HEK293 (cell line): Measurements from ENCODE around the gene GRM4.

ENCODE experiments used
- CTCF ChIA-PET: fragments of 350-600 bp; formaldehyde crosslinking; extraction: SDS; loops from one replicate; lab custom pipeline; 2021; ENCODE audit warnings: antibody characterized with exemption; lab: Yijun Ruan, JAX
- POLR2A ChIA-PET: fragments of 300-600 bp; formaldehyde crosslinking; extraction: SDS; loops from one replicate; lab custom pipeline; 2020; ENCODE audit warnings: antibody characterized with exemption, inconsistent platforms; lab: Yijun Ruan, JAX
- H3K27ac ChIP-seq: fragments of 200-500 bp; sonication (Bioruptor generic); 2 replicates; pipeline ENCODE4 v1.5.1; 2014; ENCODE audit warnings: low read depth, low read length, control low read depth, inconsistent platforms; ENCODE audit errors: extremely low read depth
- H3K36me3 ChIP-seq, 2 experiments: fragments of 200-500 bp in 1 of 2; sonication (Bioruptor generic) in 1 of 2; 1 replicate in 1 of 2; 2 replicates in 1 of 2; pipeline ENCODE4 v1.5.1; 2014 to 2017; ENCODE audit warnings: inconsistent platforms in 2 of 2, low read length in 2 of 2; ENCODE audit not compliant: control insufficient read depth in 2 of 2, insufficient read depth in 1 of 2
- H3K4me1 ChIP-seq: fragments of 200-500 bp; sonication (Bioruptor generic); 2 replicates; pipeline ENCODE4 v1.5.1; 2014; ENCODE audit warnings: mild to moderate bottlenecking, low read length, inconsistent platforms; ENCODE audit not compliant: control insufficient read depth, insufficient read depth
- H3K4me3 ChIP-seq: 2 replicates; pipeline ENCODE4 v1.5.1; 2011; ENCODE audit warnings: low read depth, mild to moderate bottlenecking, control low read depth, low read length, moderate library complexity
- H3K9me3 ChIP-seq: fragments of 200-500 bp; sonication (Bioruptor generic); 2 replicates; pipeline ENCODE4 v1.5.1; 2014; ENCODE audit warnings: low read depth, low read length, inconsistent platforms; ENCODE audit not compliant: control insufficient read depth, insufficient read depth
- HOXD13 ChIP-seq: sonication (generic); formaldehyde crosslinking; IDR thresholded peaks from 2 replicates; pipeline ENCODE4 v1.8.0; 2022; ENCODE audit warnings: missing genetic modification reagents, borderline replicate concordance
- KLF8 ChIP-seq: fragments of 450-650 bp; formaldehyde crosslinking; IDR thresholded peaks from 2 replicates; pipeline ENCODE4 v1.5.1; 2016; ENCODE audit warnings: missing biosample characterization, missing genetic modification characterization
- SCRT1 ChIP-seq: fragments of 450-650 bp; formaldehyde crosslinking; IDR thresholded peaks from 2 replicates; pipeline ENCODE4 v1.5.1; 2016; ENCODE audit warnings: missing biosample characterization, missing genetic modification characterization, borderline replicate concordance
- SP2 ChIP-seq: fragments of 450-650 bp; formaldehyde crosslinking; IDR thresholded peaks from 2 replicates; pipeline ENCODE4 v1.5.1; 2016; ENCODE audit warnings: missing biosample characterization, missing genetic modification characterization
- ZNF121 ChIP-seq: fragments of 450-650 bp; formaldehyde crosslinking; IDR thresholded peaks from 2 replicates; pipeline ENCODE4 v1.5.1; 2016; ENCODE audit warnings: missing biosample characterization, missing genetic modification characterization
- ZNF214 ChIP-seq: fragments of 450-650 bp; formaldehyde crosslinking; IDR thresholded peaks from 2 replicates; pipeline ENCODE4 v1.5.1; 2017; ENCODE audit warnings: missing biosample characterization, mild to moderate bottlenecking, missing genetic modification characterization, borderline replicate concordance
- ZNF341 ChIP-seq: fragments of 450-650 bp; formaldehyde crosslinking; IDR thresholded peaks from 2 replicates; pipeline ENCODE4; 2016; ENCODE audit warnings: low read depth, missing biosample characterization, missing genetic modification characterization
- ZNF350 ChIP-seq: fragments of 450-650 bp; formaldehyde crosslinking; IDR thresholded peaks from 2 replicates; pipeline ENCODE4 v1.5.0; 2017; ENCODE audit warnings: missing biosample characterization, mild to moderate bottlenecking, missing genetic modification characterization
- ZNF366 ChIP-seq: fragments of 450-650 bp; formaldehyde crosslinking; conservative IDR thresholded peaks from 2 replicates; pipeline ENCODE4 v1.5.1; 2016; ENCODE audit warnings: missing biosample characterization, missing genetic modification characterization
- ZNF37A ChIP-seq: fragments of 450-650 bp; IDR thresholded peaks from 2 replicates; pipeline ENCODE4 v1.5.1; 2018; ENCODE audit warnings: missing biosample characterization, missing genetic modification characterization
- ZNF404 ChIP-seq: fragments of 450-650 bp; formaldehyde crosslinking; IDR thresholded peaks from 2 replicates; pipeline ENCODE4 v1.5.1; 2017; ENCODE audit warnings: missing biosample characterization, missing genetic modification characterization
- ZNF621 ChIP-seq: fragments of 450-650 bp; formaldehyde crosslinking; IDR thresholded peaks from 2 replicates; pipeline ENCODE4 v1.5.1; 2017; ENCODE audit warnings: missing biosample characterization, missing genetic modification characterization
- ZNF660 ChIP-seq: fragments of 450-650 bp; IDR thresholded peaks from 2 replicates; pipeline ENCODE4 v1.5.1; 2018; ENCODE audit warnings: missing biosample characterization, mild to moderate bottlenecking, missing genetic modification characterization
- ZNF707 ChIP-seq: fragments of 450-650 bp; formaldehyde crosslinking; IDR thresholded peaks from 2 replicates; pipeline ENCODE4 v1.5.1; 2016; ENCODE audit warnings: missing biosample characterization, missing genetic modification characterization
- TF ChIP-seq, protein P1 (sequence below): fragments of 450-650 bp; formaldehyde crosslinking; IDR thresholded peaks from 2 replicates; pipeline ENCODE4 v1.5.1; 2016; ENCODE audit warnings: missing biosample characterization, missing genetic modification characterization, borderline replicate concordance
- TF ChIP-seq, protein P2 (sequence below): fragments of 450-650 bp; formaldehyde crosslinking; IDR thresholded peaks from 2 replicates; pipeline ENCODE4 v1.5.1; 2016; ENCODE audit warnings: missing biosample characterization, missing genetic modification characterization
- TF ChIP-seq, protein P3 (sequence below): sonication (generic); formaldehyde crosslinking; IDR thresholded peaks from 2 replicates; pipeline ENCODE4 v1.8.1; 2022; ENCODE audit warnings: mild to moderate bottlenecking, moderate library complexity, missing genetic modification reagents
- TF ChIP-seq, protein P4 (sequence below): fragments of 450-650 bp; formaldehyde crosslinking; IDR thresholded peaks from 2 replicates; pipeline ENCODE4 v1.5.1; 2016; ENCODE audit warnings: missing biosample characterization, missing genetic modification characterization
- TF ChIP-seq, protein P5 (sequence below): fragments of 450-650 bp; formaldehyde crosslinking; IDR thresholded peaks from 2 replicates; pipeline ENCODE4 v1.5.1; 2016; ENCODE audit warnings: missing biosample characterization, missing genetic modification characterization
- TF ChIP-seq, protein P6 (sequence below): fragments of 450-650 bp; formaldehyde crosslinking; IDR thresholded peaks from 2 replicates; pipeline ENCODE4 v1.5.1; 2016; ENCODE audit warnings: missing biosample characterization, missing genetic modification characterization, low read depth

The GRM4 gene

DNA sequence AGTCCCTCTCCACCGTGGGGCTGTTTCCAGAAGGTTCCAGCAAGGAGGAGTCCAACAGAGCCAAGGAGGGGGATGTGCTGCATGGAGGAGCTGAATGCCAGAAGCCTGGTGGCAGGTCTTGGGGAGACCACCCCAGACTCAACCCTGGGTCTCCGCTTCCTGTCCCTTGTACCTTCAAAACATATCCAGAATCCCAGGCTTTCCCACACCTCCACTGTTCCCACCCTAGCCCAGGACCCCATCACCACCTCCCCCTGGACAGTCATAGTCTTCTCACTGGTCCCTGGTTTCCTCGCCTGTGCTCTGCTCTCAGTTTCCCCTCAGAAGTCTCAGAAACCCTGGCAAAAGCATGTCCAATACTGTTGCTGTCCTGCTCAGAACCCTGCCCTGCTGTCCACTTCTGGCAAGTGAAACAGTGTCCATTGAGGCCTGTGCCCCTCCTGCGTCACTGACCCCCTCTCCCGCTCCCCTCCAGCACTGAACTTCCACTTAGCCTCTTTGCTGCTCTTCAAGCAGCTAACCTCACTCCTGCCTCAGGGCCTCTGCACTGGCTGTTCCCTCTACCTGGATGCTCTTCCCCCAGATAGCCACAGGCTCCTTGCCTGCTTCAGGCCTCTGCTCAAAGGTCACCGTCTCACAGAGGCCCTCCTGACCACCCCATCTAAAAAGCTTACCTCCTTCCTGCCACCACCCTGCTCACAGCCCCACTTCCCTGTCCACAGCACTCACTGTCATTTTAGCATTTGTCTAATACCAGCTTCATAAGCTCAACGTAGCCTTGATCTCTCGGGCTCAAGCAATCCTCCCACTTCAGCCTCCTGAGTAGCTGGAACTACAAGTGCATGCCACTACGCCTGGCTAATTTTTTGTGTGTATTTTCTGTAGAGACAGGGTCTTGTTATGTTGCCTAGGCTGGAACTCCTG lies 169.2 kb downstream of the GRM4 start:
- no peak for TF ChIP-seq ZNF366 (tag by site-specific recombination)
- peak; percentile 85 for TF ChIP-seq ZNF341 (tag by site-specific recombination)
- ChIA-PET CTCF (interaction anchor here (0.7 to 1.3 kb wide), 2 partner anchors 18 to 992 kb away, joined by 3 to 4 read pairs; no protein-coding TSS in a partner anchor), POLR2A (no interaction called here)
- H3K4me3 ChIP-seq = no peak overlapping the region
- no peaks in the 10 kb centered on the region for H3K36me3 ChIP-seq
- H3K9me3 ChIP-seq = no peaks in the 10 kb centered on the region
- no peak overlapping the region for H3K27ac ChIP-seq
- H3K4me1 ChIP-seq = no peaks in the 10 kb centered on the region

DNA sequence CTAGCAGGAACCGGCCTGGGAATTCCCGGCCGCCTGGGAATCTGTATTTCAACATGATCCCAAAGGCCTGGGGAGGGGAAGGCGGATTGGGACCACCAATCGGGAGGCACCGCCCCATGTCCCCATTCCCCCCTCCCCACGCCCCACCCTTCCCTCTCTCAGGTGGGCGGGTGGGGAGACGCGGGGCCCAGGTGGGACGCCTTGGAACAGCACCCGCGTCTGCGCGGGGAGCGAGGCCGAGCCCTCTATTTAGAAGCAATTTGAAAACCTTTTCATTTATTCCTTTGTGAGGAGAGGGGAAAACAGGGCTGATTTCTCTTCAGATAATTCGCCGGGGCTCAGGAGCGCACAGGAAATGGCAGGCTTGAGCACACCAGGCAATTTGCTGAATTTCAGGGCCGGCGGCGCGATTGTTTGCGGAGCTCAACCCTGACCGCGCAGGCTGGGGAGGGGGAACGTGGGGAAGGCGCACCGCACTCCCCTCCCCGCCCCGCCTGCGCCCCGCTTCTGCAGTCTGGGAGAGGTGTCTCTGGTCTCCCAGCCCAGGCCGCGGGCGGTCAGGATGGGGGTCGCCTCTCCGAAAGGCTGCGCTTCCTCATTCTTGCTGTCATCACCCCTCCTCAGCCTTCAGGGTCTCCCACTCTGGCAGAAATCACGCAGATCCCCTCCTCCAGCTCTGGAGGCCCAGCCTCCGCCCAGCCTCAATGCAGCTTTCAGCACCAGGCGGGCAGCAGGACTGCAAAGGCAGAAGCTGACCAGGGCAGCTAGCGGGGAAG lies 170.0 kb downstream of the GRM4 start:
- CTCF ChIA-PET = interaction anchor here (1.3 kb wide), 1 partner anchor 17 kb away, joined by 4 read pairs; no protein-coding TSS in a partner anchor
- Histone ChIP-seq H3K4me3 (no peak overlapping the region), H3K4me1 (no peaks in the 10 kb centered on the region), H3K27ac (no peak overlapping the region), H3K9me3 (no peaks in the 10 kb centered on the region), H3K36me3 (no peaks in the 10 kb centered on the region)
- POLR2A ChIA-PET = no interaction called here
- no peak for TF ChIP-seq ZNF37A (tag by site-specific recombination)
- TF ChIP-seq, protein P1, sequence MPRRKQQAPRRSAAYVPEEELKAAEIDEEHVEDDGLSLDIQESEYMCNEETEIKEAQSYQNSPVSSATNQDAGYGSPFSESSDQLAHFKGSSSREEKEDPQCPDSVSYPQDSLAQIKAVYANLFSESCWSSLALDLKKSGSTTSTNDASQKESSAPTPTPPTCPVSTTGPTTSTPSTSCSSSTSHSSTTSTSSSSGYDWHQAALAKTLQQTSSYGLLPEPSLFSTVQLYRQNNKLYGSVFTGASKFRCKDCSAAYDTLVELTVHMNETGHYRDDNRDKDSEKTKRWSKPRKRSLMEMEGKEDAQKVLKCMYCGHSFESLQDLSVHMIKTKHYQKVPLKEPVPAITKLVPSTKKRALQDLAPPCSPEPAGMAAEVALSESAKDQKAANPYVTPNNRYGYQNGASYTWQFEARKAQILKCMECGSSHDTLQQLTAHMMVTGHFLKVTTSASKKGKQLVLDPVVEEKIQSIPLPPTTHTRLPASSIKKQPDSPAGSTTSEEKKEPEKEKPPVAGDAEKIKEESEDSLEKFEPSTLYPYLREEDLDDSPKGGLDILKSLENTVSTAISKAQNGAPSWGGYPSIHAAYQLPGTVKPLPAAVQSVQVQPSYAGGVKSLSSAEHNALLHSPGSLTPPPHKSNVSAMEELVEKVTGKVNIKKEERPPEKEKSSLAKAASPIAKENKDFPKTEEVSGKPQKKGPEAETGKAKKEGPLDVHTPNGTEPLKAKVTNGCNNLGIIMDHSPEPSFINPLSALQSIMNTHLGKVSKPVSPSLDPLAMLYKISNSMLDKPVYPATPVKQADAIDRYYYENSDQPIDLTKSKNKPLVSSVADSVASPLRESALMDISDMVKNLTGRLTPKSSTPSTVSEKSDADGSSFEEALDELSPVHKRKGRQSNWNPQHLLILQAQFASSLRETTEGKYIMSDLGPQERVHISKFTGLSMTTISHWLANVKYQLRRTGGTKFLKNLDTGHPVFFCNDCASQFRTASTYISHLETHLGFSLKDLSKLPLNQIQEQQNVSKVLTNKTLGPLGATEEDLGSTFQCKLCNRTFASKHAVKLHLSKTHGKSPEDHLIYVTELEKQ (tag by site-specific recombination) = no peak
- TF ChIP-seq ZNF350 = no peak
- no peak for TF ChIP-seq ZNF707 (tag by site-specific recombination)
- TF ChIP-seq, protein P2, sequence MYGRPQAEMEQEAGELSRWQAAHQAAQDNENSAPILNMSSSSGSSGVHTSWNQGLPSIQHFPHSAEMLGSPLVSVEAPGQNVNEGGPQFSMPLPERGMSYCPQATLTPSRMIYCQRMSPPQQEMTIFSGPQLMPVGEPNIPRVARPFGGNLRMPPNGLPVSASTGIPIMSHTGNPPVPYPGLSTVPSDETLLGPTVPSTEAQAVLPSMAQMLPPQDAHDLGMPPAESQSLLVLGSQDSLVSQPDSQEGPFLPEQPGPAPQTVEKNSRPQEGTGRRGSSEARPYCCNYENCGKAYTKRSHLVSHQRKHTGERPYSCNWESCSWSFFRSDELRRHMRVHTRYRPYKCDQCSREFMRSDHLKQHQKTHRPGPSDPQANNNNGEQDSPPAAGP (tag by site-specific recombination) = no peak
- no peak for TF ChIP-seq ZNF214 (tag by site-specific recombination)
- TF ChIP-seq ZNF621 (tag by site-specific recombination) = no peak
- no peak for TF ChIP-seq ZNF404 (tag by site-specific recombination)
- no peak for TF ChIP-seq ZNF660
- TF ChIP-seq, protein P3, sequence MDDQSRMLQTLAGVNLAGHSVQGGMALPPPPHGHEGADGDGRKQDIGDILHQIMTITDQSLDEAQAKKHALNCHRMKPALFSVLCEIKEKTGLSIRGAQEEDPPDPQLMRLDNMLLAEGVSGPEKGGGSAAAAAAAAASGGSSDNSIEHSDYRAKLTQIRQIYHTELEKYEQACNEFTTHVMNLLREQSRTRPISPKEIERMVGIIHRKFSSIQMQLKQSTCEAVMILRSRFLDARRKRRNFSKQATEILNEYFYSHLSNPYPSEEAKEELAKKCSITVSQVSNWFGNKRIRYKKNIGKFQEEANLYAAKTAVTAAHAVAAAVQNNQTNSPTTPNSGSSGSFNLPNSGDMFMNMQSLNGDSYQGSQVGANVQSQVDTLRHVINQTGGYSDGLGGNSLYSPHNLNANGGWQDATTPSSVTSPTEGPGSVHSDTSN (CRISPR knock-in tag) = no peak
- TF ChIP-seq SP2 = no peak
- no peak for TF ChIP-seq ZNF121 (tag by site-specific recombination)
- TF ChIP-seq, protein P4, sequence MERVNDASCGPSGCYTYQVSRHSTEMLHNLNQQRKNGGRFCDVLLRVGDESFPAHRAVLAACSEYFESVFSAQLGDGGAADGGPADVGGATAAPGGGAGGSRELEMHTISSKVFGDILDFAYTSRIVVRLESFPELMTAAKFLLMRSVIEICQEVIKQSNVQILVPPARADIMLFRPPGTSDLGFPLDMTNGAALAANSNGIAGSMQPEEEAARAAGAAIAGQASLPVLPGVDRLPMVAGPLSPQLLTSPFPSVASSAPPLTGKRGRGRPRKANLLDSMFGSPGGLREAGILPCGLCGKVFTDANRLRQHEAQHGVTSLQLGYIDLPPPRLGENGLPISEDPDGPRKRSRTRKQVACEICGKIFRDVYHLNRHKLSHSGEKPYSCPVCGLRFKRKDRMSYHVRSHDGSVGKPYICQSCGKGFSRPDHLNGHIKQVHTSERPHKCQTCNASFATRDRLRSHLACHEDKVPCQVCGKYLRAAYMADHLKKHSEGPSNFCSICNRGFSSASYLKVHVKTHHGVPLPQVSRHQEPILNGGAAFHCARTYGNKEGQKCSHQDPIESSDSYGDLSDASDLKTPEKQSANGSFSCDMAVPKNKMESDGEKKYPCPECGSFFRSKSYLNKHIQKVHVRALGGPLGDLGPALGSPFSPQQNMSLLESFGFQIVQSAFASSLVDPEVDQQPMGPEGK (tag by site-specific recombination) = no peak
- no peak for TF ChIP-seq KLF8
- TF ChIP-seq SCRT1 (tag by site-specific recombination) = no peak
- TF ChIP-seq HOXD13 (CRISPR knock-in tag) = no peak
- TF ChIP-seq, protein P5, sequence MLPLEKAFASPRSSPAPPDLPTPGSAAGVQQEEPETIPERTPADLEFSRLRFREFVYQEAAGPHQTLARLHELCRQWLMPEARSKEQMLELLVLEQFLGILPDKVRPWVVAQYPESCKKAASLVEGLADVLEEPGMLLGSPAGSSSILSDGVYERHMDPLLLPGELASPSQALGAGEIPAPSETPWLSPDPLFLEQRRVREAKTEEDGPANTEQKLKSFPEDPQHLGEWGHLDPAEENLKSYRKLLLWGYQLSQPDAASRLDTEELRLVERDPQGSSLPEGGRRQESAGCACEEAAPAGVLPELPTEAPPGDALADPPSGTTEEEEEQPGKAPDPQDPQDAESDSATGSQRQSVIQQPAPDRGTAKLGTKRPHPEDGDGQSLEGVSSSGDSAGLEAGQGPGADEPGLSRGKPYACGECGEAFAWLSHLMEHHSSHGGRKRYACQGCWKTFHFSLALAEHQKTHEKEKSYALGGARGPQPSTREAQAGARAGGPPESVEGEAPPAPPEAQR (tag by site-specific recombination) = no peak
- TF ChIP-seq, protein P6, sequence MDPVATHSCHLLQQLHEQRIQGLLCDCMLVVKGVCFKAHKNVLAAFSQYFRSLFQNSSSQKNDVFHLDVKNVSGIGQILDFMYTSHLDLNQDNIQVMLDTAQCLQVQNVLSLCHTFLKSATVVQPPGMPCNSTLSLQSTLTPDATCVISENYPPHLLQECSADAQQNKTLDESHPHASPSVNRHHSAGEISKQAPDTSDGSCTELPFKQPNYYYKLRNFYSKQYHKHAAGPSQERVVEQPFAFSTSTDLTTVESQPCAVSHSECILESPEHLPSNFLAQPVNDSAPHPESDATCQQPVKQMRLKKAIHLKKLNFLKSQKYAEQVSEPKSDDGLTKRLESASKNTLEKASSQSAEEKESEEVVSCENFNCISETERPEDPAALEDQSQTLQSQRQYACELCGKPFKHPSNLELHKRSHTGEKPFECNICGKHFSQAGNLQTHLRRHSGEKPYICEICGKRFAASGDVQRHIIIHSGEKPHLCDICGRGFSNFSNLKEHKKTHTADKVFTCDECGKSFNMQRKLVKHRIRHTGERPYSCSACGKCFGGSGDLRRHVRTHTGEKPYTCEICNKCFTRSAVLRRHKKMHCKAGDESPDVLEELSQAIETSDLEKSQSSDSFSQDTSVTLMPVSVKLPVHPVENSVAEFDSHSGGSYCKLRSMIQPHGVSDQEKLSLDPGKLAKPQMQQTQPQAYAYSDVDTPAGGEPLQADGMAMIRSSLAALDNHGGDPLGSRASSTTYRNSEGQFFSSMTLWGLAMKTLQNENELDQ = no peak
